Neural progenitor cell (in vitro differentiated cells): ENCODE data around the gene CD34.

Experiments used
- CTCF ChIP-seq: fragments of 200-600 bp; sonication (generic); IDR thresholded peaks from 2 replicates; pipeline ENCODE4 v1.5.1; 2017; ENCODE audit warnings: antibody characterized with exemption, mild to moderate bottlenecking
- EZH2 ChIP-seq: fragments of 200-600 bp; sonication (generic); IDR thresholded peaks from 2 replicates; pipeline ENCODE4 v1.6.1; 2017; ENCODE audit warnings: antibody characterized with exemption, mild to moderate bottlenecking, moderate library complexity
- EZH2phosphoT487 ChIP-seq: fragments of 200-600 bp; sonication (generic); IDR thresholded peaks from 2 replicates; pipeline ENCODE4 v1.6.1; 2017; ENCODE audit warnings: antibody characterized with exemption

DNA sequence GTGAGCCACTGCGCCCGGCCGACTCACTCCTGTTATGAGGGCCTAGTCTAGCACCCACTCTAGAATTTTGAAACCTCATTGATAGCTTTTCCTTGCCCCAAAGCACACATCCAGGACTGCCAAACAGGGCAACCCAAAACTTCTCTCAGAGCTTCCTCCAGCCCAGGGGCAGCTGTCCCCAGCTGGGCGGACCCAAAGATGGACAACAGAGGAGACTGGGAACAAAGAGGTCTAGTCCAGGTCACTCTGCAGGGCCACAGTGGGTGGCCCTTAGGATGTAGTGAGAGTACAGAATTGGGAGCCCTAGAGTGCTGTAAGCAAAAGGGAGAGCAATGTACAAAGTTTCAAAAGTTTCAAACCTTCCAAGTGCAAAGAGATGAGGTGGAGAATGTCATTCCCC lies 1.2 kb downstream of the CD34 start:
- TF ChIP-seq EZH2phosphoT487 (no peak), CTCF (no peak), EZH2 (no peak)
